ENCODE data around the gene AS3MT.
A peak's percentile ranks its signal among the peaks of the same experiment; 100 is the strongest.

DNA sequence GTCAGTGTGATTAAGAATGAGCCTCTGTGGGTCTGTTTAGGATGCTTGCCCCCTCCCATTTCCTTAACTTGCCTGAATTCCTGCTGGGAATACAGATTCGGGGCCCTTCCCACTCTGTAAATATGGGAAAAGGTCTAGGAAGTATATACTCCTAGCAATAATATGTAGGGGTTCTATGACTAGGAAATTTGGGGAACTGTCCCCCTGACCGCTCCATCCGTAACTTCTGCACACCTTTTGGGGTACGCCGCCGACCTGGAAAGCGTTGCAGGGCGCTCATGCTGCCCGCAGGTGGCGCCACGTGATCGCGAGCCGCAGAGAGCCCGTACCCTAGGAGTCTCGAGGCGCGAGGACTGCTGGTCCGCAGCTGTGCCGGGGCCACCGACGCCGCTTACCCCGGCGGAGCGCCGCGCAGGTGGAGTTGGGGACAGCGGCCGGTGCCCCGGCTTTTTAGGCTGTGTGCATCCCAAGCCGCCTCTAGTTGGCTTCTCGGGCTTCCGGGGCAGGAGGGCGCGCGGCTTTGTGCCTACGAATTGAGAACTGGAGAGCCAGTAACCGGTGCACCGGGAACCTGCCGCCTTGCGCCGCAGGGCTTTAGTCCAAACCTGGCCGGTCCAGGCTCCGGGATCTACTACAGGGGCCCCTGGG is 48.2 kb downstream of the AS3MT start:
- TF ChIP-seq CTCF (IDR thresholded peaks at IDR 0.05) (peak; percentile 86 to 98 (median 96)), POLR2A (IDR thresholded peaks at IDR 0.05) (peak; percentile 35 to 81)

Measured in adrenal gland (tissue), 5 donors.